ENCODE measurements around the gene UBE2E2.

GRCh38 chr3:23619705-23620637 lies 416.8 kb downstream of the UBE2E2 start:
- TF ChIP-seq, protein P1, sequence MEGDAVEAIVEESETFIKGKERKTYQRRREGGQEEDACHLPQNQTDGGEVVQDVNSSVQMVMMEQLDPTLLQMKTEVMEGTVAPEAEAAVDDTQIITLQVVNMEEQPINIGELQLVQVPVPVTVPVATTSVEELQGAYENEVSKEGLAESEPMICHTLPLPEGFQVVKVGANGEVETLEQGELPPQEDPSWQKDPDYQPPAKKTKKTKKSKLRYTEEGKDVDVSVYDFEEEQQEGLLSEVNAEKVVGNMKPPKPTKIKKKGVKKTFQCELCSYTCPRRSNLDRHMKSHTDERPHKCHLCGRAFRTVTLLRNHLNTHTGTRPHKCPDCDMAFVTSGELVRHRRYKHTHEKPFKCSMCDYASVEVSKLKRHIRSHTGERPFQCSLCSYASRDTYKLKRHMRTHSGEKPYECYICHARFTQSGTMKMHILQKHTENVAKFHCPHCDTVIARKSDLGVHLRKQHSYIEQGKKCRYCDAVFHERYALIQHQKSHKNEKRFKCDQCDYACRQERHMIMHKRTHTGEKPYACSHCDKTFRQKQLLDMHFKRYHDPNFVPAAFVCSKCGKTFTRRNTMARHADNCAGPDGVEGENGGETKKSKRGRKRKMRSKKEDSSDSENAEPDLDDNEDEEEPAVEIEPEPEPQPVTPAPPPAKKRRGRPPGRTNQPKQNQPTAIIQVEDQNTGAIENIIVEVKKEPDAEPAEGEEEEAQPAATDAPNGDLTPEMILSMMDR (IDR thresholded peaks at IDR 0.05) = no peak
- no peak for TF ChIP-seq POLR2A (IDR thresholded peaks at IDR 0.05)

All from stomach (tissue), 4 donors.